Large intestine (tissue), 1 donor: Measurements from ENCODE around the gene NMRK1. TPM values are rescaled to one million over a fixed set of nuclear protein-coding genes. Genes with fewer than 3 reads are reported as not detected.

Experiments used
- polyA plus RNA-seq: library from polyadenylated mRNA; unstranded; fragments of 120-200 nt; gene quantifications from one replicate; pipeline ENCODE4 v1.2.1, GENCODE V29; 2013

The NMRK1 gene
- polyA plus RNA-seq, 1 donor = 39.8 TPM

Other genes starting within 250 kb of the NMRK1 start
- gene TRPM6, start 200.2 kb downstream of the NMRK1 start, polyA plus RNA-seq = 7.8 TPM
- gene C9orf40, start 135.2 kb downstream of the NMRK1 start, polyA plus RNA-seq = 23.2 TPM
- 18.7 TPM for gene CARNMT1, start 59.9 kb downstream of the NMRK1 start, polyA plus RNA-seq
- 33.3 TPM for gene OSTF1, start 359 bp upstream of the NMRK1 start, polyA plus RNA-seq